IMR-90 (cell line): ENCODE data around the gene ARHGAP15. TPM values are rescaled to one million over a fixed set of nuclear protein-coding genes. Genes with fewer than 3 reads are reported as not detected.

ENCODE experiments used
- ATAC-seq: fragments of 200-7000 bp; cut with Tn5 transposase; 2 replicates; pipeline ENCODE4 v1.9.1; 2020; ENCODE audit warnings: low read depth, mild to moderate bottlenecking, moderate library complexity
- BruUV-seq: library from RNA; stranded (reverse); fragments of 400-500 nt; replicated peaks from 2 replicates; lab custom pipeline; 2021; lab: Mats Ljungman, UMichigan
- CTCF ChIA-PET: fragments of 300-600 bp; formaldehyde crosslinking; extraction: SDS; loops from one replicate; lab custom pipeline; 2021; ENCODE audit warnings: antibody characterized with exemption; lab: Yijun Ruan, JAX
- POLR2A ChIA-PET: fragments of 300-600 bp; sonication (Branson Sonifier 250); formaldehyde crosslinking; loops from one replicate; lab custom pipeline; 2022; ENCODE audit warnings: antibody characterized with exemption; ENCODE audit not compliant: unreplicated experiment; lab: Charles Lee
- DNase-seq: peaks from one replicate; pipeline ENCODE4 v3.0.0; 2013
- H2AFZ ChIP-seq: replicated peaks from 2 replicates; pipeline ENCODE3; 2013; ENCODE audit warnings: low read length, mild to moderate bottlenecking; ENCODE audit not compliant: poor library complexity
- H2AK5ac ChIP-seq: 2 replicates; pipeline ENCODE4 v1.6.1; 2013; ENCODE audit warnings: low read depth, low read length, inconsistent platforms
- H2AK9ac ChIP-seq: replicated peaks from 2 replicates; pipeline ENCODE3; 2013; ENCODE audit warnings: mild to moderate bottlenecking, low read depth, low read length, moderate library complexity; ENCODE audit not compliant: poor library complexity
- H2BK120ac ChIP-seq: 2 replicates; pipeline ENCODE4 v1.6.1; 2013; ENCODE audit warnings: low read depth, low read length, inconsistent platforms
- H2BK15ac ChIP-seq: 3 replicates; pipeline ENCODE4 v1.6.1; 2013; ENCODE audit warnings: low read depth, low read length, inconsistent platforms
- H2BK20ac ChIP-seq: 2 replicates; pipeline ENCODE4 v1.6.1; 2013; ENCODE audit warnings: low read depth, mild to moderate bottlenecking, inconsistent platforms, low read length, moderate library complexity
- H2BK5ac ChIP-seq: 2 replicates; pipeline ENCODE4 v1.6.1; 2013; ENCODE audit warnings: mild to moderate bottlenecking, low read depth, low read length, inconsistent platforms; ENCODE audit not compliant: poor library complexity, severe bottlenecking
- H3K14ac ChIP-seq: replicated peaks from 2 replicates; pipeline ENCODE4 v1.6.1; 2013; ENCODE audit warnings: low read depth, low read length, inconsistent platforms
- H3K18ac ChIP-seq: 2 replicates; pipeline ENCODE4 v1.6.1; 2013; ENCODE audit warnings: low read depth, low read length, control low read depth
- H3K23ac ChIP-seq: 2 replicates; pipeline ENCODE4 v1.6.1; 2013; ENCODE audit warnings: low read depth, low read length, inconsistent platforms
- H3K27ac ChIP-seq: 2 replicates; pipeline ENCODE4 v1.5.1; 2013; ENCODE audit warnings: mild to moderate bottlenecking, control low read depth, low read length; ENCODE audit not compliant: insufficient read depth
- H3K27me3 ChIP-seq: 2 replicates; pipeline ENCODE4 v1.6.1; 2013; ENCODE audit warnings: low read length; ENCODE audit not compliant: control insufficient read depth, insufficient read depth
- H3K36me3 ChIP-seq: 2 replicates; pipeline ENCODE4 v1.6.1; 2013; ENCODE audit warnings: low read length, mixed read lengths; ENCODE audit not compliant: control insufficient read depth, insufficient read depth
- H3K4ac ChIP-seq: 2 replicates; pipeline ENCODE4 v1.6.1; 2013; ENCODE audit warnings: low read depth, low read length, inconsistent platforms
- H3K4me1 ChIP-seq: 2 replicates; pipeline ENCODE4 v1.6.1; 2013; ENCODE audit warnings: low read length, mixed read lengths; ENCODE audit not compliant: control insufficient read depth, insufficient read depth
- H3K4me2 ChIP-seq: 2 replicates; pipeline ENCODE4 v1.6.1; 2013; ENCODE audit warnings: low read depth, mild to moderate bottlenecking, control low read depth, low read length, moderate library complexity
- H3K4me3 ChIP-seq: 2 replicates; pipeline ENCODE4 v1.5.1; 2013; ENCODE audit warnings: low read depth, mild to moderate bottlenecking, control low read depth, low read length, moderate library complexity; ENCODE audit not compliant: insufficient read depth
- H3K56ac ChIP-seq: 2 replicates; pipeline ENCODE4 v1.6.1; 2013; ENCODE audit warnings: low read length, inconsistent platforms; ENCODE audit not compliant: insufficient read depth; ENCODE audit errors: extremely low read depth
- H3K79me1 ChIP-seq, 2 experiments: 2 replicates each; pipeline ENCODE4 v1.6.1; 2013; ENCODE audit warnings: low read length in 2 of 2, inconsistent platforms in 1 of 2, low read depth in 1 of 2
- H3K9ac ChIP-seq: 2 replicates; pipeline ENCODE4 v1.6.1; 2013; ENCODE audit warnings: low read depth, low read length, control low read depth
- H3K9me1 ChIP-seq: 2 replicates; pipeline ENCODE4 v1.6.1; 2013; ENCODE audit warnings: low read length, inconsistent platforms; ENCODE audit not compliant: insufficient read depth
- H3K9me3 ChIP-seq: 2 replicates; pipeline ENCODE4 v1.6.1; 2013; ENCODE audit warnings: low read length; ENCODE audit not compliant: control insufficient read depth, insufficient read depth
- H4K20me1 ChIP-seq: 2 replicates; pipeline ENCODE4 v1.6.1; 2013; ENCODE audit warnings: low read length, inconsistent platforms; ENCODE audit not compliant: insufficient read depth
- H4K5ac ChIP-seq: 2 replicates; pipeline ENCODE4 v1.6.1; 2013; ENCODE audit warnings: mild to moderate bottlenecking, low read depth, low read length, control low read depth
- H4K8ac ChIP-seq, 2 experiments: 2 replicates each; pipeline ENCODE4 v1.6.1; 2013; ENCODE audit warnings: low read depth in 2 of 2, low read length in 2 of 2, control low read depth in 1 of 2, inconsistent platforms in 1 of 2
- H4K91ac ChIP-seq: 2 replicates; pipeline ENCODE4 v1.6.1; 2013; ENCODE audit warnings: low read depth, low read length, inconsistent platforms; ENCODE audit not compliant: insufficient read depth
- BHLHE40 ChIP-seq: fragments of 150-350 bp; IDR thresholded peaks from 2 replicates; pipeline ENCODE4 v1.6.1; 2016; ENCODE audit warnings: mild to moderate bottlenecking, low read depth, low read length
- CTCF ChIP-seq: conservative IDR thresholded peaks from 2 replicates; pipeline ENCODE4 v1.5.1; 2012; ENCODE audit warnings: mild to moderate bottlenecking, low read depth, low read length, improper control_type of control experiment
- ELK1 ChIP-seq: fragments of 150-350 bp; IDR thresholded peaks from 2 replicates; pipeline ENCODE4 v1.6.1; 2016; ENCODE audit warnings: low read depth, mild to moderate bottlenecking, low read length, moderate library complexity, borderline replicate concordance
- FOS ChIP-seq: fragments of 150-350 bp; IDR thresholded peaks from 2 replicates; pipeline ENCODE4 v1.6.1; 2016; ENCODE audit warnings: low read depth, low read length
- MAFK ChIP-seq: IDR thresholded peaks from 2 replicates; pipeline ENCODE4 v1.6.1; 2012; ENCODE audit warnings: low read depth, low read length, improper control_type of control experiment
- MXI1 ChIP-seq: IDR thresholded peaks from 2 replicates; pipeline ENCODE4 v1.6.1; 2012; ENCODE audit warnings: low read depth, mild to moderate bottlenecking, low read length, moderate library complexity, borderline replicate concordance
- RAD21 ChIP-seq: IDR thresholded peaks from 2 replicates; pipeline ENCODE4 v1.6.1; 2012; ENCODE audit warnings: low read length, improper control_type of control experiment
- RCOR1 ChIP-seq: IDR thresholded peaks from 2 replicates; pipeline ENCODE4 v1.6.1; 2012; ENCODE audit warnings: mild to moderate bottlenecking, low read length, improper control_type of control experiment; ENCODE audit not compliant: insufficient replicate concordance
- SMC3 ChIP-seq: fragments of 150-350 bp; IDR thresholded peaks from 2 replicates; pipeline ENCODE4 v1.6.1; 2016; ENCODE audit warnings: low read depth, mild to moderate bottlenecking, antibody characterized with exemption, low read length, moderate library complexity
- WGBS, 2 experiments: methylation state at CpG; one replicate each; pipeline versions ENCODE4 v1.1.5 to v1.1.7; 2013; ENCODE audit warnings: missing lambda C conversion rate in 2 of 2; ENCODE audit not compliant: insufficient read length in 1 of 2; ENCODE audit errors: extremely low coverage in 2 of 2; 5-methylcytosine and 5-hydroxymethylcytosine counted together
- dilution Hi-C: fragments of 300-500 bp; cut with HindIII; formaldehyde crosslinking; loops from one replicate; pipeline ENCODE4 v1.14.3; 2018; ENCODE audit warnings: low sequenced_read_pairs; ENCODE audit not compliant: unreplicated experiment
- in situ Hi-C: fragments of 300-500 bp; cut with MboI; formaldehyde crosslinking; loops from 3 replicates; pipeline ENCODE4 v1.14.3; 2019; ENCODE audit warnings: low sequenced_read_pairs, inconsistent platforms, mixed read lengths
- intact Hi-C: fragments of 100-400 bp; cut with micrococcal nuclease; formaldehyde crosslinking; loops from 2 replicates; pipeline ENCODE4 v1.10.0; 2022
- polyA plus RNA-seq, 3 experiments: library from polyadenylated mRNA; depleted of rRNA; stranded (reverse); fragments of >200 nt; gene quantifications; 2 replicates each; pipeline ENCODE4 v1.2.3, GENCODE V29; 2012; ENCODE audit warnings: low replicate concordance in 1 of 3
- total RNA-seq: library from RNA; depleted of rRNA; stranded (reverse); fragments of >200 nt; gene quantifications from 2 replicates; pipeline ENCODE4 v1.2.3, GENCODE V29; 2012

The ARHGAP15 gene
- total and polyA plus RNA-seq, 2 of the 4 experiments (the other 2 are of a cell fraction): not detected

GRCh38 chr2:143577489-143577888 lies 448.3 kb downstream of the ARHGAP15 start:
- Histone ChIP-seq H3K9ac (no peak overlapping the region), H4K8ac (no peak overlapping the region), H3K36me3 (no peaks in the 10 kb centered on the region), H3K23ac (no peak overlapping the region), H3K18ac (no peak overlapping the region), H2BK120ac (no peak overlapping the region), H3K27ac (no peak overlapping the region), H4K20me1 (no peaks in the 10 kb centered on the region), H3K79me1 (no peaks in the 10 kb centered on the region), H2BK15ac (no peak overlapping the region), H2BK20ac (no peak overlapping the region), H3K9me3 (no peaks in the 10 kb centered on the region), H2AK9ac (no peak overlapping the region), H2AFZ (no peak overlapping the region), H2AK5ac (no peak overlapping the region), H4K5ac (no peak overlapping the region), H3K4me2 (no peak overlapping the region), H3K56ac (no peak overlapping the region), H3K27me3 (no peaks in the 10 kb centered on the region), H3K9me1 (peaks cover 2% of the 10 kb centered on the region; the same call in 1 of the 2 replicates), H3K4ac (no peak overlapping the region), H4K91ac (no peak overlapping the region), H2BK5ac (no peak overlapping the region), H3K4me3 (no peak overlapping the region), H3K4me1 (no peaks in the 10 kb centered on the region), H3K14ac (no peak overlapping the region)
- ATAC-seq (no peak), DNase-seq (no peak)
- in situ Hi-C loops (no loop called here), intact Hi-C loops (no loop called here), dilution Hi-C loops (no loop called here)
- WGBS, 2 experiments: no CpG with 5 or more reads among the region's 2 CpGs
- CTCF ChIA-PET: no interaction called here
- POLR2A ChIA-PET: no interaction called here
- no peak for TF ChIP-seq FOS
- TF ChIP-seq MAFK: no peak
- TF ChIP-seq SMC3: no peak
- no peak for TF ChIP-seq RCOR1
- TF ChIP-seq BHLHE40: no peak
- no peak for TF ChIP-seq ELK1
- no peak for TF ChIP-seq RAD21
- no peak for TF ChIP-seq MXI1
- TF ChIP-seq CTCF: no peak
- BruUV-seq: no TSS peak
